Ishikawa (cell line): ENCODE measurements around the gene ZBTB14.

ENCODE experiments used
- CEBPB ChIP-seq: IDR thresholded peaks from 2 replicates; pipeline ENCODE4 v1.6.1; 2012
- CREB1 ChIP-seq: IDR thresholded peaks from 2 replicates; pipeline ENCODE4 v1.6.1; 2012; ENCODE audit warnings: low read depth
- EP300 ChIP-seq: IDR thresholded peaks from 2 replicates; pipeline ENCODE4 v1.6.1; 2012; ENCODE audit warnings: borderline replicate concordance
- MAX ChIP-seq: IDR thresholded peaks from 2 replicates; pipeline ENCODE4 v1.6.1; 2012
- ZBTB7A ChIP-seq: IDR thresholded peaks from 2 replicates; pipeline ENCODE4 v1.6.1; 2012; ENCODE audit warnings: low read depth

GRCh38 chr18:5253910-5254309 is 41.6 kb downstream of the ZBTB14 start:
- TF ChIP-seq CREB1: no peak
- TF ChIP-seq MAX: no peak
- TF ChIP-seq ZBTB7A: no peak
- TF ChIP-seq EP300: no peak
- TF ChIP-seq CEBPB: no peak
